ENCODE measurements around the gene PTPRD. TPM values are rescaled to one million over a fixed set of nuclear protein-coding genes. Genes with fewer than 3 reads are reported as not detected.

Gene PTPRD
- total and polyA plus RNA-seq, 2 experiments from 2014 or later = 11.5 to 58.0 TPM

GRCh38 chr9:9753266-9753665 lies 859.5 kb downstream of the PTPRD start (continued):
- TF ChIP-seq, protein P1, sequence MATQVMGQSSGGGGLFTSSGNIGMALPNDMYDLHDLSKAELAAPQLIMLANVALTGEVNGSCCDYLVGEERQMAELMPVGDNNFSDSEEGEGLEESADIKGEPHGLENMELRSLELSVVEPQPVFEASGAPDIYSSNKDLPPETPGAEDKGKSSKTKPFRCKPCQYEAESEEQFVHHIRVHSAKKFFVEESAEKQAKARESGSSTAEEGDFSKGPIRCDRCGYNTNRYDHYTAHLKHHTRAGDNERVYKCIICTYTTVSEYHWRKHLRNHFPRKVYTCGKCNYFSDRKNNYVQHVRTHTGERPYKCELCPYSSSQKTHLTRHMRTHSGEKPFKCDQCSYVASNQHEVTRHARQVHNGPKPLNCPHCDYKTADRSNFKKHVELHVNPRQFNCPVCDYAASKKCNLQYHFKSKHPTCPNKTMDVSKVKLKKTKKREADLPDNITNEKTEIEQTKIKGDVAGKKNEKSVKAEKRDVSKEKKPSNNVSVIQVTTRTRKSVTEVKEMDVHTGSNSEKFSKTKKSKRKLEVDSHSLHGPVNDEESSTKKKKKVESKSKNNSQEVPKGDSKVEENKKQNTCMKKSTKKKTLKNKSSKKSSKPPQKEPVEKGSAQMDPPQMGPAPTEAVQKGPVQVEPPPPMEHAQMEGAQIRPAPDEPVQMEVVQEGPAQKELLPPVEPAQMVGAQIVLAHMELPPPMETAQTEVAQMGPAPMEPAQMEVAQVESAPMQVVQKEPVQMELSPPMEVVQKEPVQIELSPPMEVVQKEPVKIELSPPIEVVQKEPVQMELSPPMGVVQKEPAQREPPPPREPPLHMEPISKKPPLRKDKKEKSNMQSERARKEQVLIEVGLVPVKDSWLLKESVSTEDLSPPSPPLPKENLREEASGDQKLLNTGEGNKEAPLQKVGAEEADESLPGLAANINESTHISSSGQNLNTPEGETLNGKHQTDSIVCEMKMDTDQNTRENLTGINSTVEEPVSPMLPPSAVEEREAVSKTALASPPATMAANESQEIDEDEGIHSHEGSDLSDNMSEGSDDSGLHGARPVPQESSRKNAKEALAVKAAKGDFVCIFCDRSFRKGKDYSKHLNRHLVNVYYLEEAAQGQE (IDR thresholded peaks at IDR 0.05; ENCODE audit: unreplicated experiment) = no peak
- TF ChIP-seq NANOG (IDR thresholded peaks at IDR 0.05; ENCODE audit: borderline replicate concordance) (no peak), CTCF (conservative IDR thresholded peaks at IDR 0.05; ENCODE audit: low read depth in 2 of 2) (no peak), EZH2 (IDR thresholded peaks at IDR 0.05; ENCODE audit: low read depth, unreplicated experiment) (no peak)

GRCh38 chr9:9752722-9753121 lies 860.1 kb downstream of the PTPRD start:
- no peak for DNase-seq (ENCODE audit: low spot score)
- no peak overlapping the region for H3K4me2 ChIP-seq
- no peaks in the 10 kb centered on the region for H4K20me1 ChIP-seq (replicated peaks; ENCODE audit: insufficient read depth)
- H3K27ac Mint-ChIP-seq = no peak overlapping the region
- no peaks in the 10 kb centered on the region for H3K79me2 ChIP-seq (replicated peaks; ENCODE audit: insufficient read depth)
- no peaks in the 10 kb centered on the region for H3K4me1 ChIP-seq (ENCODE audit: insufficient read depth)
- H3K4me1 Mint-ChIP-seq = peaks cover 9% of the 10 kb centered on the region; the same call in 2 of the 3 replicates
- H3K9me3 Mint-ChIP-seq = no peaks in the 10 kb centered on the region; the same call in 2 of the 3 replicates
- H3K36me3 Mint-ChIP-seq (ENCODE audit: low read depth) = no peaks in the 10 kb centered on the region
- H3F3A ChIP-seq (replicated peaks; ENCODE audit: low read depth) = no peaks in the 10 kb centered on the region
- H3K4me3 Mint-ChIP-seq = no peak overlapping the region
- H2AFZ ChIP-seq = no peak overlapping the region
- H3K9me2 ChIP-seq (ENCODE audit: insufficient read depth) = no peaks in the 10 kb centered on the region
- H3K36me3 ChIP-seq (ENCODE audit: insufficient read depth) = no peaks in the 10 kb centered on the region
- no peak overlapping the region for H3K4me3 ChIP-seq
- no peak overlapping the region for H3K27ac ChIP-seq (ENCODE audit: low read depth)
- no peaks in the 10 kb centered on the region for H3K27me3 ChIP-seq (ENCODE audit: insufficient read depth)
- no peak for ATAC-seq
- no peaks in the 10 kb centered on the region for H3K27me3 Mint-ChIP-seq (ENCODE audit: insufficient read depth, low read depth, poor library complexity)
- TF ChIP-seq CREB1 (CRISPR knock-in tag; IDR thresholded peaks at IDR 0.05; ENCODE audit: low read depth) (no peak), CTCF (conservative IDR thresholded peaks at IDR 0.05; ENCODE audit: low read depth in 2 of 2) (no peak), JUNB (IDR thresholded peaks at IDR 0.05; ENCODE audit: unreplicated experiment) (no peak), POLR2AphosphoS5 (IDR thresholded peaks at IDR 0.05; ENCODE audit: low read depth) (no peak), ZNF331 (CRISPR knock-in tag; IDR thresholded peaks at IDR 0.05; ENCODE audit: low read depth) (no peak), ZNF114 (CRISPR knock-in tag; IDR thresholded peaks at IDR 0.05) (no peak)
- TF ChIP-seq, protein P2, sequence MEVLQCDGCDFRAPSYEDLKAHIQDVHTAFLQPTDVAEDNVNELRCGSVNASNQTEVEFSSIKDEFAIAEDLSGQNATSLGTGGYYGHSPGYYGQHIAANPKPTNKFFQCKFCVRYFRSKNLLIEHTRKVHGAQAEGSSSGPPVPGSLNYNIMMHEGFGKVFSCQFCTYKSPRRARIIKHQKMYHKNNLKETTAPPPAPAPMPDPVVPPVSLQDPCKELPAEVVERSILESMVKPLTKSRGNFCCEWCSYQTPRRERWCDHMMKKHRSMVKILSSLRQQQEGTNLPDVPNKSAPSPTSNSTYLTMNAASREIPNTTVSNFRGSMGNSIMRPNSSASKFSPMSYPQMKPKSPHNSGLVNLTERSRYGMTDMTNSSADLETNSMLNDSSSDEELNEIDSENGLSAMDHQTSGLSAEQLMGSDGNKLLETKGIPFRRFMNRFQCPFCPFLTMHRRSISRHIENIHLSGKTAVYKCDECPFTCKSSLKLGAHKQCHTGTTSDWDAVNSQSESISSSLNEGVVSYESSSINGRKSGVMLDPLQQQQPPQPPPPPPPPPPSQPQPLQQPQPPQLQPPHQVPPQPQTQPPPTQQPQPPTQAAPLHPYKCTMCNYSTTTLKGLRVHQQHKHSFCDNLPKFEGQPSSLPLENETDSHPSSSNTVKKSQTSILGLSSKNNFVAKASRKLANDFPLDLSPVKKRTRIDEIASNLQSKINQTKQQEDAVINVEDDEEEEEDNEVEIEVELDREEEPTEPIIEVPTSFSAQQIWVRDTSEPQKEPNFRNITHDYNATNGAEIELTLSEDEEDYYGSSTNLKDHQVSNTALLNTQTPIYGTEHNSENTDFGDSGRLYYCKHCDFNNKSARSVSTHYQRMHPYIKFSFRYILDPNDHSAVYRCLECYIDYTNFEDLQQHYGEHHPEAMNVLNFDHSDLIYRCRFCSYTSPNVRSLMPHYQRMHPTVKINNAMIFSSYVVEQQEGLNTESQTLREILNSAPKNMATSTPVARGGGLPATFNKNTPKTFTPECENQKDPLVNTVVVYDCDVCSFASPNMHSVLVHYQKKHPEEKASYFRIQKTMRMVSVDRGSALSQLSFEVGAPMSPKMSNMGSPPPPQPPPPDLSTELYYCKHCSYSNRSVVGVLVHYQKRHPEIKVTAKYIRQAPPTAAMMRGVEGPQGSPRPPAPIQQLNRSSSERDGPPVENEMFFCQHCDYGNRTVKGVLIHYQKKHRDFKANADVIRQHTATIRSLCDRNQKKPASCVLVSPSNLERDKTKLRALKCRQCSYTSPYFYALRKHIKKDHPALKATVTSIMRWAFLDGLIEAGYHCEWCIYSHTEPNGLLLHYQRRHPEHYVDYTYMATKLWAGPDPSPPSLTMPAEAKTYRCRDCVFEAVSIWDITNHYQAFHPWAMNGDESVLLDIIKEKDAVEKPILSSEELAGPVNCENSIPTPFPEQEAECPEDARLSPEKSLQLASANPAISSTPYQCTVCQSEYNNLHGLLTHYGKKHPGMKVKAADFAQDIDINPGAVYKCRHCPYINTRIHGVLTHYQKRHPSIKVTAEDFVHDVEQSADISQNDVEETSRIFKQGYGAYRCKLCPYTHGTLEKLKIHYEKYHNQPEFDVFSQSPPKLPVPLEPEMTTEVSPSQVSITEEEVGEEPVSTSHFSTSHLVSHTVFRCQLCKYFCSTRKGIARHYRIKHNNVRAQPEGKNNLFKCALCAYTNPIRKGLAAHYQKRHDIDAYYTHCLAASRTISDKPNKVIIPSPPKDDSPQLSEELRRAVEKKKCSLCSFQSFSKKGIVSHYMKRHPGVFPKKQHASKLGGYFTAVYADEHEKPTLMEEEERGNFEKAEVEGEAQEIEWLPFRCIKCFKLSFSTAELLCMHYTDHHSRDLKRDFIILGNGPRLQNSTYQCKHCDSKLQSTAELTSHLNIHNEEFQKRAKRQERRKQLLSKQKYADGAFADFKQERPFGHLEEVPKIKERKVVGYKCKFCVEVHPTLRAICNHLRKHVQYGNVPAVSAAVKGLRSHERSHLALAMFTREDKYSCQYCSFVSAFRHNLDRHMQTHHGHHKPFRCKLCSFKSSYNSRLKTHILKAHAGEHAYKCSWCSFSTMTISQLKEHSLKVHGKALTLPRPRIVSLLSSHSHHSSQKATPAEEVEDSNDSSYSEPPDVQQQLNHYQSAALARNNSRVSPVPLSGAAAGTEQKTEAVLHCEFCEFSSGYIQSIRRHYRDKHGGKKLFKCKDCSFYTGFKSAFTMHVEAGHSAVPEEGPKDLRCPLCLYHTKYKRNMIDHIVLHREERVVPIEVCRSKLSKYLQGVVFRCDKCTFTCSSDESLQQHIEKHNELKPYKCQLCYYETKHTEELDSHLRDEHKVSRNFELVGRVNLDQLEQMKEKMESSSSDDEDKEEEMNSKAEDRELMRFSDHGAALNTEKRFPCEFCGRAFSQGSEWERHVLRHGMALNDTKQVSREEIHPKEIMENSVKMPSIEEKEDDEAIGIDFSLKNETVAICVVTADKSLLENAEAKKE (CRISPR knock-in tag; IDR thresholded peaks at IDR 0.05) = no peak
- TF ChIP-seq, protein P3, sequence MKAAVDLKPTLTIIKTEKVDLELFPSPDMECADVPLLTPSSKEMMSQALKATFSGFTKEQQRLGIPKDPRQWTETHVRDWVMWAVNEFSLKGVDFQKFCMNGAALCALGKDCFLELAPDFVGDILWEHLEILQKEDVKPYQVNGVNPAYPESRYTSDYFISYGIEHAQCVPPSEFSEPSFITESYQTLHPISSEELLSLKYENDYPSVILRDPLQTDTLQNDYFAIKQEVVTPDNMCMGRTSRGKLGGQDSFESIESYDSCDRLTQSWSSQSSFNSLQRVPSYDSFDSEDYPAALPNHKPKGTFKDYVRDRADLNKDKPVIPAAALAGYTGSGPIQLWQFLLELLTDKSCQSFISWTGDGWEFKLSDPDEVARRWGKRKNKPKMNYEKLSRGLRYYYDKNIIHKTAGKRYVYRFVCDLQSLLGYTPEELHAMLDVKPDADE (IDR thresholded peaks at IDR 0.05) = no peak
